Memory B cell (primary cell): Measurements from ENCODE around the gene KIF18B.

Experiments
- ATAC-seq: fragments of 150-1000 bp; cut with Tn5 transposase; 2 replicates; pipeline ENCODE4 v1.10.0; 2021; ENCODE audit warnings: low read depth, mild to moderate bottlenecking, moderate library complexity
- DNase-seq, 2 donors: peaks; one replicate each; pipeline ENCODE4 v3.0.0; 2022; ENCODE audit warnings: low spot score in 2 of 2
- H3K27ac Mint-ChIP-seq: one replicate; pipeline ENCODE4 v1.8.0; 2022; ENCODE audit warnings: mild to moderate bottlenecking, moderate library complexity, mixed read lengths
- H3K27me3 Mint-ChIP-seq: one replicate; pipeline ENCODE4 v1.8.0; 2022; ENCODE audit warnings: mixed read lengths
- H3K36me3 Mint-ChIP-seq: one replicate; pipeline ENCODE4 v1.8.0; 2022; ENCODE audit warnings: mild to moderate bottlenecking, mixed read lengths
- H3K4me1 Mint-ChIP-seq: one replicate; pipeline ENCODE4 v1.8.0; 2022; ENCODE audit warnings: mixed read lengths
- H3K4me3 Mint-ChIP-seq: one replicate; pipeline ENCODE4 v1.8.0; 2022; ENCODE audit warnings: mild to moderate bottlenecking, moderate library complexity, mixed read lengths
- H3K9me3 Mint-ChIP-seq: one replicate; pipeline ENCODE4 v1.8.0; 2022; ENCODE audit warnings: mixed read lengths

The KIF18B gene

GRCh38 chr17:44881145-44881544 is 66.4 kb downstream of the KIF18B start:
- H3K27ac Mint-ChIP-seq: no peak overlapping the region
- no peaks in the 10 kb centered on the region for H3K9me3 Mint-ChIP-seq
- H3K36me3 Mint-ChIP-seq: peaks cover 37% of the 10 kb centered on the region
- no peaks in the 10 kb centered on the region for H3K27me3 Mint-ChIP-seq
- peaks cover 2% of the 10 kb centered on the region for H3K4me1 Mint-ChIP-seq
- ATAC-seq: no peak
- DNase-seq: no peak
- H3K4me3 Mint-ChIP-seq: no peak overlapping the region

GRCh38 chr17:44880062-44880461 is 67.5 kb downstream of the KIF18B start:
- H3K36me3 Mint-ChIP-seq: peaks cover 34% of the 10 kb centered on the region
- no peak for ATAC-seq

DNA sequence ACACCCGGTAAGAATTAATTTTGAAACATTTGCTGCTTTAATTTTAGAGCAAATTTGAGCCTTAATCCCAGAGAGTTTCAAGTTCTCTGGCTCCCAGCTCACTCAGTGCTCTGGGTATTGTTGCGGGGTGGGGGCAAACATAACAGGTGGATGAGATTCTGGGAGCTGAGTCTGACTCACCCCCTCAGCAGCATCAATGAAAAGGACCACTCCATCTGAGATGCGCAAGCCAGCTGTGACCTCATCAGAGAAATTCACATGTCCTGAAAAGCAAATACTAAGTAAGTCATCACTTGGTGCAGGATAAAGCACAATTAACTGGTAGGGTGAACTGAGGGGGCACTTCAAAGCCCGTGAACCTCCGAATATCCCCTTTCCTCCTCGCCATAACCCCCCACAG is 68.2 kb downstream of the KIF18B start:
- Mint-ChIP-seq H3K36me3 (peaks cover 33% of the 10 kb centered on the region), H3K27ac (no peak overlapping the region), H3K27me3 (no peaks in the 10 kb centered on the region), H3K4me3 (no peak overlapping the region), H3K9me3 (no peaks in the 10 kb centered on the region), H3K4me1 (peaks cover 2% of the 10 kb centered on the region)
- no peak for DNase-seq
- ATAC-seq: no peak

More at GRCh38 chr17:44880062-44880461, 67.5 kb downstream of the KIF18B start:
- Mint-ChIP-seq H3K4me1 (peaks cover 2% of the 10 kb centered on the region), H3K9me3 (no peaks in the 10 kb centered on the region), H3K4me3 (no peak overlapping the region), H3K27ac (no peak overlapping the region), H3K27me3 (no peaks in the 10 kb centered on the region)
- no peak for DNase-seq

- Mint-ChIP-seq H3K4me1 (peaks cover 2% of the 10 kb centered on the region), H3K27me3 (no peaks in the 10 kb centered on the region), H3K4me3 (no peak overlapping the region), H3K27ac (no peak overlapping the region), H3K36me3 (peaks cover 33% of the 10 kb centered on the region), H3K9me3 (no peaks in the 10 kb centered on the region)
- DNase-seq: peak in 1 of 2 donors; percentile 30
- ATAC-seq: no peak
Observed at GRCh38 chr17:44878627-44879221, 68.8 kb downstream of the KIF18B start.

GRCh38 chr17:44877121-44877520 is 70.5 kb downstream of the KIF18B start:
- DNase-seq: no peak
- H3K9me3 Mint-ChIP-seq: no peaks in the 10 kb centered on the region
- no peak overlapping the region for H3K27ac Mint-ChIP-seq
- no peaks in the 10 kb centered on the region for H3K27me3 Mint-ChIP-seq
- no peak for ATAC-seq
- H3K4me1 Mint-ChIP-seq: peaks cover 2% of the 10 kb centered on the region
- H3K36me3 Mint-ChIP-seq: peaks cover 21% of the 10 kb centered on the region
- H3K4me3 Mint-ChIP-seq: no peak overlapping the region

GRCh38 chr17:44875761-44876160 is 71.8 kb downstream of the KIF18B start:
- H3K9me3 Mint-ChIP-seq: no peaks in the 10 kb centered on the region
- H3K36me3 Mint-ChIP-seq: peaks cover 23% of the 10 kb centered on the region
- ATAC-seq (no peak), DNase-seq (no peak)
- no peaks in the 10 kb centered on the region for H3K27me3 Mint-ChIP-seq
- H3K27ac Mint-ChIP-seq: no peak overlapping the region
- H3K4me3 Mint-ChIP-seq: no peak overlapping the region
- H3K4me1 Mint-ChIP-seq: peaks cover 2% of the 10 kb centered on the region
